HG02870 (cell line): ENCODE measurements around the gene MAST4.

ENCODE experiments used
- ATAC-seq: cut with Tn5 transposase; IDR thresholded peaks from one replicate; pipeline ENCODE4 v1.9.1; 2021; ENCODE audit warnings: mild to moderate bottlenecking, moderate library complexity; ENCODE audit not compliant: unreplicated experiment

The MAST4 gene

DNA sequence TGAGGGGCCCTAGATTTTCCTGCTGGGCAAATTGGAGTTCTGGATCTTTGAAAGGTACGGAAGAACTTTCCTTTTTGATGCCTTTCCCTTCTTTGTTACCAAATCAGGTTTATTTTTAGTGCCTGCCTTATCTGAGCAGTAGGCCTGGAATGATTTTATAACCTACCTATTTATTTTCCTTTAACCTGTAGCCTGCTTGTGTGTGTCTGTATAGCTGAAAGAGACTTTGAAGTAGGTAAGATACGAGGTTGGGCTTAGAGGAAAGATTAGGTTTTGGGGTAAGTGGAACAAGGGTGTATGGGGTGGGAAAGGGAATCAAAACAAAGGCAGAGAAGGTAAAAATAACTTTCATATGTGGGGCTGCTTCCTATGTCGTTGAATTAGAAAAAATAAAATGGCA is 389.2 kb downstream of the MAST4 start:
- ATAC-seq = no peak

DNA sequence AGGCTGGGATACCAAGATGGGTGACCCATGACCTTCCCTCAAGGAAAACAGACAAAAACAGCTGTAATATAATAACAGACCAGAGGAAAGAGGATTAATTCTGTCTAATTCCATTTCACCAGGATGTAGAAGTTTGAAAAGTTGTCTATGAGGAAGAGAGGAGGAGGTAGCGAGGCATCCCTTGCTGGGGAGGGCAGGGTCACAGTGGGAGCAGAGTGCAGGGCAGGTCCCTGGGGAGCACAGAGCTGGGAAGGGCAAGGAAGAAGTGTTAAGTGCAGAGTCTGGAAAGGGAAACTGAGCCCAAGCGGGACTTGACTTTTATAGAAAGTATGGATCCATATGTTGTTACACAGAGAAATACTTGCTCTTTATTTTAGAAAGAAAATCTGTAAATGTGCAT is 389.8 kb downstream of the MAST4 start:
- no peak for ATAC-seq

DNA sequence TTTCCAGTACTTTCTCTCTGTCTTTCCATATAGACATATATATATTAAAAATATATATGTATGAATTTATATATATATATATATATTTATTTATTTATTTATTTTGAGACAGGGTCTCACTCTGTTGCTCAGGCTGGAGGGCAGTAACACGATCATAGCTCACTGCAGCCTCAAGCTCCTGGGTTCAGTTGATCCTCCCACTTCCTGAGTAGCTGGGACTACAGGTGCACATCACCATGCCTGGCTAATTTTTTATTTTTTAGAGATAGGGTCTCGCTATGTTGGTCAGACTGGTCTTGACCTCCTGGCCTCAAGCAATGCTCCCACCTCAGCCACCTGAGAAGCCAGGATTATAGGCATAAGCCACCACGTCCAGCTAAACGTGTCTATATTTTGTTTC is 390.3 kb downstream of the MAST4 start:
- ATAC-seq = no peak

DNA sequence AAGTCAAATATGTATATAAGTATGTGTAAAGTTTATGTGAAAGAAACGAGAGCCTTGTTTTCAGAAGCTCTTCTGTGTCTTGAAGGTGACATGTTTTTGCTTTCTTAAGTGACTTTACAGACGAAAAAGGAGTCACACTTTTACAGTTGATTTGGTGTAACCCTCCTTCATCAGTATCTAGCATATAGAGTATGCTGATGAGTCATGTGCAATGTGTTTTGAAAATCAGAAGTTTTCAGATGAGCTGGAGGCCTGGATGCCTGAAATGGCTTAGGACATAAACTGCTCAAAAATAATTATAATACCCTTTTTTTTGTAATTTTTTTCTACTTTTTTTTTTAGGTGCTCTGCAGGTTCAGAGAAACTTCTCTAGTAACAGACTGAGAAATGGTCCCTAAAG is 390.9 kb downstream of the MAST4 start:
- ATAC-seq = no peak

DNA sequence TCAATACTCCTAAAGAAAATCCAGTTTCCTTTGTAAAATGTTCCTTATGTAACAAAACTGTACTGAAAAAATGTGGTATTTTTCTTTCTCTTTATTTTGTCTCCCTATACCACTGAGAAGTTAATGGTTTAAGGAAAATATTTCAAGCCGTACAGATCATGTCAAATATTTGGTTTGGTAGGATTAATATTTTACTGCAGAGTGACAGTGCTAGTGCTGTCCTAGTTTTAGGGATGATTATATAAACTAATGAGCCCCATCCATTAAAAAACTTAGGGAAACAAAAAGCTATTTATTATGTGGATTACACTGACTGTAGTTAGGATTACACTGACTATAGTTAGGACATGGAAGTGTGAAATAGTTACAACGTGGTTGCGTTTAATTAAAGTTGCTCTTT is 391.3 kb downstream of the MAST4 start:
- no peak for ATAC-seq

DNA sequence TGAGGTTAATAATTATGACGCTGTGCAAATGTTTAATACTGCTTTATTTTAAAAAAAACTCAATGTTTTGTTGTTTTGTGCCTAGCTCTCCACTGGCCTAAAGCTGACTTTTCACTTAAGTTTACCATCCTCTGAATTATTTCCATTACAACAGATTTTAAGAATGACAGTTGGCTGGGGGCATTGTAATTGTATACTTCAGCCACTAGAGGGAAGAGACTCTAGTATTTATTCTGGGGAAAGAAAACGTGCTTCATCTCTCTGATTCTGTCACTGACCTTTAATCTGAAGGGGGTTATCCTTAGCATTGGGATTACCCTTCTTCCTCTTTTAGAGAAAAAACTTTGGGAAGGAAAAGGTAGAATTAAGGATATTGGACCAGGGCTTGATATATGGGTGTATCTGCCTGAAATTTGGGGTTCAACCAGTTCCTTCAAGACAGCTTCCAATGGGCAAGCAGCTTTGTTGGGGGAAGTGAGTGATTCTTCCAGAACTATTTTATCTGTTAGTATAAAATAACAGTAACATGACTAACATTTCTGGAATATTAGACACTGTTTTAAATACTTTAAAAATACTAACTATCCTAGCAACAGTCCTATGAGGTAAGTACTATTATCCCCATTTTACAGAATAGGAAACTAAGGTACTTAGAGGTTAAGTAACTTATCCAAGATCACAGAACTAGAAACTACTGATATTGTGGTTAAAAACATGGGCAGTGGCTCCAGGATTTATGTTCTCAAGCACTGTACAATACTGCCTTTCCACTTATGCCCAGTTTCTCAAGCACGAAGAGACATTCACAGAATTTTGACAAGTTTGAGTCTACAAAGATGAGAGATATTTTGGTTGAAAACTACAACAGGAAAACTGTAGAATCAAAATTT is 392.0 kb downstream of the MAST4 start:
- peak; percentile 65 for ATAC-seq

DNA sequence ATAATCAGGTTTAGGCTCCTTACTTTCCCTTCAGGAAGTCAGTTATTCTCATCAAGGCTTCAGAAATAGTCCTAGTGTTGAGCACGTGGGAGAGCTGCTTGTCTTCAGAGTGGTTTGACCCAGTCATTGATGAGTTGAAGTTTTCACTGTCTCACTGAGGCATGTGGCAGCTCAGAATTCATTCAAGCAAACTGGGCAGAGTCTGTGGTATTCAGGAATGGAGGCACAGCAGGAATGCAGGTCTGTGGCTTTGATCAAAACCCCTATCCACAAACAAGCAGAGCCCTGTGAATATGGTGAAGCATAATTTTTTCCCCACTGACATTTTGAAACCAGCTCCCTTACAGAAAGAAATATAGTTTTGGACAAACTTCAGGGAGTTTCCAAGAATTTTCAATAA is 393.1 kb downstream of the MAST4 start:
- ATAC-seq = no peak

DNA sequence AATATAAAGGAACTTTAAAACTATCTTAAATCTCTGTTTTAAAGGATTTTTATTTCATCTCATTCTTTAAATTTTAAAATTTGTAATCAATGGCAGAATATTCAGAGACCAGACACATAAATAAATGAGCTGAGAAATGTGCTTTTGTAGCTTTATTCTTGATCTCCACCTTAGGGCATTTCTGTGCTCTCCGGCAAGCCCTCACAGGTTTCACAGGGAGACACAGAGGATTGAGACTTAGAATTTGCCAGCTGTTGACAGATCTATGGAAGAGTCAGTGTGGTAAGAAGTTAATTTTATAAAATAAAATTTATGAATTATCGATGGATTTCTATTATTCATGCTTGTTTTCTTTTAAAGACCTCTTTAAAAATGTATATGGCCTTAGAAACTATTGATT is 393.6 kb downstream of the MAST4 start:
- no peak for ATAC-seq

DNA sequence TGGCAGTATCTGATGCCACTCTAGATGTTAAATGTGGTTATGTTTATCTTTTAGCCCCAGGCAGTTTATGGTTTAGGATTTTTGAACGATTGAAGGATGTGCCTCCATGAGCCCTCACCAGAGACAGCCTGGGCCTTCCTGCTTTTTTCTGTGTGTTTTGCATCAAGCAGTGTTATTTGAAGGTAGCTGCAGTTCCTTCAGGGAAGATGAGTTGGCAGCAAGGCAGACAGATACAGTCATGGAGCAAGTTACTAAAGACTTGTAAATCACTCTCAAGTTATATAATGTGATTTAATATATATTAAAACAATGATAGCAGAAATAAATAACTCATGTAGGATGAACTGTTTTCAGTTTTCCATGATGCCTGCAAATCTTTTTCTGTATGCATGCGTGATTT is 395.6 kb downstream of the MAST4 start:
- no peak for ATAC-seq

DNA sequence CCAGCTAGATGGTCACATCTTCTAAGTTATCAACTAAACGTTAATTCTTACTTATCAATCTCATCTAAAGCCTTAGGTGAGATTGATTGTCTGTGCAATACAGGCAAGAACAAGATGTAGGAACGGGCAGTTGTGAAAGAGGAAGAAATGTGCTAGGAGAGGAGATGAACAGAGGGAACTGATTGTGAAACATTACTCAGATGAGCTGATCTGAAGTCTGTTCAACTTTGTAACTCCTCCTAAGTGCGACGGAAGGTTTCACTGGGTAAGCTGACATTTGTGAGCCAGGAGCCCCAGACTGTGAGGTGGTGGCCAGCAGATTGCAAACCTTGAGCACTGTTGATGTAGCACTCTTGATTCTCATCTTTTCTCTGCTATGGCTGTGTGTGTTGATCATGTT is 396.4 kb downstream of the MAST4 start:
- ATAC-seq = no peak

DNA sequence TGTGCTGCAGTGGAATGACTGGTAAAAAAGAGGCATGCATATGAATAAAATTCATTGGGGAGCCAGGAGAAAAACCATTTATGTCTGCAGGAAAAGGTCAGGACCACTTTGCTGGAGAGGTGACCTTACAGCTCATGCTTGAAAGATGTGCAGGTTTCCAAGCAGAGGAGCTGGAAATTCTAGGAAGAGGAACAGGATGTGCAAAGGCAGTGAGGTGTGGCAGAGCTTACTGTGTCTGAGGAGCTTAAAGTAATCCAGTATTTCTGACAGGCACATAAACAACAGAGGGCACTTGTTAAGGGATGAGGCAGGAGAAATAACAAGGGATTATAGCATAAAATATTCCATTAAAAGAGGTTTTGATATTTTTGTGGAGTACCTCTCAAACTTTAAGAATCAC is 397.3 kb downstream of the MAST4 start:
- no peak for ATAC-seq

DNA sequence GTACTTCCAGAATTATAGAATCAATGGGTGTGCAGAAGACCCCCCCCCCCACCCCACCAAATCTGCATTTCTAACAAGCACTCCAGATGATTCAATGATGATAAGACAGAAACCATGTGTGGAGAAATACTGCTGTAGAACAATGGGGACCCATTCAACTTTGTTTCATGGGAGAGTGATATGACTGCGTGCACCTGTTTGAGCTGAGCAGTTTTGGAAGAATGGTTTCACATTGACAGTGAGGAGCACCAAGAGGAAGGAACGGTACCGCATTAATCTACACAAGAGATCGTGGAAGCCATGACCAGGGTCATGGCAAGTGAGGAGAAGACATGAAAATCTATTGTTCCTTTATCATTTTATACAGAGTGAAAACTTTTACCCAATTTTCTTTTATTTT is 397.7 kb downstream of the MAST4 start:
- ATAC-seq = no peak

DNA sequence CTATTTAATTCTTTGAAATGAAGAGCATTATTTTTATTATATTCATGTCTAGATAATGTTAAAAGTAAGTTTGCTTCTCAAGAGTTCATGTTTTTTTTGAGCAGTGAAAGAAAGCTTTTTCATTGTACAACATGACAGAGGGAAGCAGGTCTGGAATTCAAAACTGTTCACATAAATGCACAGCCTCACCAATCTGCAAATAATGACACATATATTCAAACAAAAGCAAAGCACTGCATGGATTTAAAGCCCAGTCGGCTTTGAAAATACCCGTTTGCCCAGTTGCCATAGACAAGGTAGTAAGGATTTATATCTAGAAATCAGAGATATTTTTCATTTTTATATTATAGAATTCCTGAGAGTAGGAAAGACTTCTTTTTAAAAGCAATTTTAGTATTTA is 398.6 kb downstream of the MAST4 start:
- no peak for ATAC-seq

DNA sequence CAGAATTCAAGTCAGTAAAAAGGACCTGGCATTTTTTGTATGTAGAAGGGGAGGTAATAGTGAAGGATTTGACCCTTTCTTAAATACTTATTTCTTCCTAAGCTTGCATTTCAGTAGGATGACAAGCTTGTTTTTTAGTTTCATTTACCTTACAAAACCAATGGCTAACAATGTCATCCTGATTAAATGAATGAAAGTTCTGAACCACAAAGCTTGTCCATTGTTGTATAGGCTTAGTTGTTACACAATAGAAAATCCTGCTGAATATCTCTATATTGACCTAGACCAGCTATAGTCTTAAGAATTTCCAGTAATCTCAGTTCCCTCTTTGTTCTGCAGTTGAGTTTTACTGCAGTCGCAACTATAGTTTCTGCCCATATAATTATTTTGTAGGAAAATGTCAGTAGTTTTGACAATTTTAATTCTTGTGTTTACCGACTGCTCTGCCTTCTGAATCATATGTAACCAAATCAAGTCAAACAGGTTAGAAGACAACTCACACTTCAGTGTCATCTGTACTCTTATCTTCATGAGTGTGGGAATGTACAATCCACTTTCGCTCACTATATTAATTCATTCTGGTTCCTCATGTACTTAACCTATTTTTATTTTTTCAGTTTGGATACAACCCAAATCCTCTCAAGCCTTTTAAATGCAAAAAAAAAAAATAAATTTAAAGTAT is 404.7 kb downstream of the MAST4 start:
- ATAC-seq = no peak

DNA sequence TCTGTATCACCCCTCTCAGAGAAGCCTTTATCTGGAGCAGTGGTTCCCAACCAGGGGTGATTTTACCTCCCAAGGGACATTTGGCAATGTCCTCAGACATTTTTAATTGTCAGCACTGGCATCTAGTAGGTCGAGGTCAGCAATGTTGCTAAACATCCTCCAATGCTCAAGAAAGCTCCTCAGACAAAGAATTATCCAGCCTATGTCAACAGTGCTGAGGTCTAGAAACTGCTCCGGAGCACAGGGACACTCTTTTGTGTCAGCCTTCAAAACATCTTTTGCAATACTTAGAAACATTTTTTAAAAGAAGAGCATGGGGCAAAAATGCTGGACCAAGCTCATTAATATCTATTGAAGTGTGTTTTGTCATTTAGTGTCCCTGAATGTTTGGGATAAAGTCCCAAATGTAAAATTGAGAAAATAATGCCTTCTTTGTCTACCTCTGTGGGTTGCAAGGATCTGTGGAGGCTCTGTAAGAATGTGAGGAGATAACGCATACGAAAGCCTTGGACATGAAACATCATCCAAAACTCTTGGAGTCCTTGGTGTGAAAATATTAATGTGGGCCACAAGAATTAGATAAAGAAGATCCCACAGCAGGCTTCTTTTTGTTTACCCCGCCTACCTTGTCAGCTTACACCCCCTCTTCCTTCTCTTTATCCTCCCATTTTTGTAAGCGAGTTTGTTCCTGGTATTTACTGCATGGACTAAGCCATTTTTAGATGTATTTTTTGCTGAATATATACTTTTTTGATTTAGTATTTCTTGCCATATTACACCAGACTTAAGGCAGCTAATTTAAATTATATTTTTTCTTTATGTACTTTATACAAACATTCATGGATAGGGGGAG is 406.9 kb downstream of the MAST4 start:
- ATAC-seq = no peak

DNA sequence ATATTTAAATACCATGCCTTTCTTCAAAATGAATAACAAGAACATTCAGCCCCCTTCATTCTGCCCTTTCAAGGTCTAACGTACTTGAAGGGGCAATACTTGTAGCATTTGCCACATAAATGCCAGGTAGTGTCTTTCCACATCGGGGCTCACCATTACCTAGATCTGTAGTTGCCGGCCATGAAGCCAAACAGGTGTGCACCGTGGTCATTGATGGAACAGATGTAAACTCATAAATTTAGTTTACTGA is 407.4 kb downstream of the MAST4 start:
- no peak for ATAC-seq

DNA sequence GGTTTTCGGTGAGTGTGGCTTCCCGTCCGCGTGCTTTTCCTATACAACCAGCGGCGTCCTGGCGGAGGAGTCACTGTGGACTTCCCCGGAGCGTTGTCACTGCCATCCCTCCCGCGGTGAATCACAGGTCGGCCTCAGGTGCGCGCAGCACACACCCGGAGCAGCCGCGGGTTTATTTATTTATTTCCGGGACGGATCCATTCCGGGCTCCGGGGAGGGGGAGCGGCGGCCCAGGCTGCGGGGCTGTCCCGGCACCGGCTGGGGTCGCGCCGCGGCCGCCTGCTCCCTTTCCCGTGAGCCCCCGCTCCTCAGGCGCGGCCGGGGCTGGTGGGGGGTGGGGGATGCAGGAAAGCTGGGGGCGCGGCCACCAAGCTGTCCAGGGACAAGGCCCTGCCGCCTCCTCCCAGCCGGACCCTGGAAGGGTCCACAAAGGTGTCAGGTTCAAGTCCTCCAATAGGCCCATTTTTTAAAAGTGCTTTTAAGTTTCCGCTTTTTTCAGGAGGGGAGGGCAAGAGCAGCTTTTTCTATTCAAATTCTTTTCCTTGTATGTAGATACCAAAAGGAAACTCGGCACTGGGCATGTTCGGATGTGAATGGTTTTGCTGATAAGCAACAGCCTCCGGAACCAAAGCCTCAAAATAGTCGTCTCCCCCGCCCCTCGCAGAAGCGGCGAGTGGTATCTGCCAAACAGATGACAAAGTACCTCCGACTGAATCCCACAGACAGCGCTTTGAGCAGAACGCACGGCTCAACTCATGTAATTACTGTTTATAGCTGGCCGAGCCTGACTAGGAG is 407.9 kb downstream of the MAST4 start:
- peak; percentile 58 for ATAC-seq

DNA sequence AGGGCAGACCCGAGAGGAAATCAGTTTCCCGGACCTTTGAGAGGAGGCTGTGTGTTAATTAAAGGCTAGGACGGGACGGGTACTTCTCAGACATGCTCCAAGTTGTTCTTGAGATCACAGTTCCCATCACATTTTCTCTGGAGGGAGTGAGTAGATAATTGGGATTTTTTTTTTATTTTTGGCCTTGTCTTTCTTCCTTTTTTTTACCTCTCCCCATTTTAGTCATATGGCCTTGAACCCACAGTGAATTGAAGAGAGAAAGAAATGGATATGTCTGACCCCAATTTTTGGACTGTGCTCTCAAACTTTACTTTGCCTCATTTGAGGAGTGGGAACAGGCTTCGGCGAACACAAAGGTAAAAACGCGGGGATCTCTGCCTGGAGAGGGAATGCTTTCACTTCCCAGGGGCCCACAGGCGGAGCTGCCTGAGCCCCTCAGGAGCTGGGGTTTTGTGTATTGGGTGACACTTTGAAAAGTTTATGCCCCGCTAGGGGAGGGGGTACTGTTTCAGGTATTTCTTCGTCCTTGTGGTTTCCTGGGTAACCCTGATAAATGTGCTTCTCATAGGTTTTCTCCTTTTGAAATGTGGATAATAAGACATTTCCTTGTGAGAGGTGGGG is 408.6 kb downstream of the MAST4 start:
- no peak for ATAC-seq

DNA sequence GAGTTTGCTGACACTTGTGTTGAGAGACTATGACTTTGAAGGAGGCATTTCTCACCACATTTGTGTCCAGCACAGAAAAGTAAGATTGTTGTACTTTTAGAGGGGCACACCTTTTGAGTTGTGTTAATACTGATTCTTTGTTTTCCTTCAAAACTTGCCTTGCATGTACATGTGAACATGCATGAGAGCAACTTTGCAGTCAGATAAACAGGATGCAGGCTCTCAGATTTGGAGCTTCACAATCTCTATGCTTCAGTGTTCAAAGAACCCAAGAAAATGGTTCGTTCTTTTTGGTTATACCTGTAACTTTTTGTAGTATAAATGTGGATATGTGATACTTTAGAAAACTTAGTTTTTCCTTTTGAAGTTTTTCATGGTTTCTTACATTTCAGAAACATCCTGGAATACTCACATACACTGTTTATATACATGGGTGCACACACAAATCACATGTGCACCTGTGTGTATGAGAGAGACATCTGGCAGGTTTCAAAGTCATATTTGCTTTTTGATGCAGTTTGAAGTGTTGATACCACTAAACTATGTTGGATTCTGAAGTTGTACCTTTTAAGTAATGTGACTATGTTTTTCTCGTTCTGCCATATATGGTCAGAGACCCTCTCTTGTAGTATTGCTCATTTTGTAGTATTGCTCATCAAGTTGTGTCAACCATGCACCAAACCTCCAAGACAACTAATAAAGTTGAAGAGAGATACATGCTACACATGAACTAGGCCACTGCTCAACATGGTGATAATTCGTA is 409.7 kb downstream of the MAST4 start:
- no peak for ATAC-seq

DNA sequence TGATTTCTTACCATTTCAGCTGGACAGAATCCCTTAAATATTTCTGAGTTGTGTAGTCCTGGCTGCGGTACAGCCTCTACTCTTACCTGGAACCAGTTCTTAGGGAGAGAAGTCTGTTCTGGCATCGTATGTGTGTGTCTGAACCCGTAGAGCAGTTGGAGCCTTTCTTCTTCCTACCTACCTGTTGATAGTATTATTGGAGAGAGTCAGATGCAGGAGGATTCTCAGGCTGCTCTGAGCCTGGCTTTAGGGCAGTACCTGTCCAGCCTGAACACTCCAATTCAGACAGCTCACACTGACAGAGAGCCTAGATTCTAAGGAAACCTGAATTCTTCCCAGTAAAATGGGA is 410.3 kb downstream of the MAST4 start:
- no peak for ATAC-seq
